GM23338 (cell line): Measurements from ENCODE around the gene ABCA4. TPM values are rescaled to one million over a fixed set of nuclear protein-coding genes. Genes with fewer than 3 reads are reported as not detected.
"Not testable (repeated sequence)": the region's sequence is repeated elsewhere in the genome, so short reads cannot be mapped to it uniquely, and the experiment has no call there.

Experiments used
- ATAC-seq: fragments of 200-7000 bp; cut with Tn5 transposase; 3 replicates; pipeline ENCODE4 v1.9.1; 2020
- DNase-seq: peaks from one replicate; pipeline ENCODE4 v3.0.0-alpha.2; 2015; ENCODE audit warnings: low spot score
- H2AFZ ChIP-seq: fragments of 200-600 bp; sonication (generic); 2 replicates; pipeline ENCODE4 v1.8.0; 2016; ENCODE audit warnings: antibody characterized with exemption, mild to moderate bottlenecking, moderate library complexity
- H3F3A ChIP-seq: fragments of 200-600 bp; sonication (generic); replicated peaks from 2 replicates; pipeline ENCODE4 v1.8.0; 2017; ENCODE audit warnings: antibody characterized with exemption, mixed run types, low read depth
- H3K27ac ChIP-seq: fragments of 200-600 bp; sonication (generic); 2 replicates; pipeline ENCODE4 v1.6.1; 2016; ENCODE audit warnings: low read depth
- H3K27me3 ChIP-seq: fragments of 200-600 bp; sonication (generic); 2 replicates; pipeline ENCODE4 v1.8.0; 2016; ENCODE audit warnings: mild to moderate bottlenecking, mixed run types, moderate library complexity; ENCODE audit not compliant: insufficient read depth
- H3K36me3 ChIP-seq: fragments of 200-600 bp; sonication (generic); 2 replicates; pipeline ENCODE4 v1.8.0; 2016; ENCODE audit warnings: mild to moderate bottlenecking; ENCODE audit not compliant: insufficient read depth
- H3K4me1 ChIP-seq: fragments of 200-600 bp; sonication (generic); 2 replicates; pipeline ENCODE4 v1.8.0; 2016; ENCODE audit warnings: mild to moderate bottlenecking, moderate library complexity; ENCODE audit not compliant: insufficient read depth
- H3K4me2 ChIP-seq: fragments of 200-600 bp; sonication (generic); 2 replicates; pipeline ENCODE4 v1.7.1; 2017; ENCODE audit warnings: mixed run types
- H3K4me3 ChIP-seq: fragments of 200-600 bp; sonication (generic); 2 replicates; pipeline ENCODE4 v1.6.1; 2016; ENCODE audit warnings: mixed run types
- H3K79me2 ChIP-seq: fragments of 200-600 bp; sonication (generic); replicated peaks from 2 replicates; pipeline ENCODE4 v1.8.0; 2017; ENCODE audit warnings: mild to moderate bottlenecking; ENCODE audit not compliant: insufficient read depth
- H3K9me2 ChIP-seq: fragments of 200-600 bp; sonication (generic); 2 replicates; pipeline ENCODE4 v1.8.0; 2017; ENCODE audit not compliant: insufficient read depth
- H4K20me1 ChIP-seq: fragments of 200-600 bp; sonication (generic); replicated peaks from 2 replicates; pipeline ENCODE4 v1.8.0; 2017; ENCODE audit warnings: mild to moderate bottlenecking; ENCODE audit not compliant: insufficient read depth
- H3K27ac Mint-ChIP-seq: 2 replicates; pipeline ENCODE4 v1.8.0; 2020; ENCODE audit warnings: inconsistent platforms, mild to moderate bottlenecking, moderate library complexity, mixed read lengths
- H3K27me3 Mint-ChIP-seq: 3 replicates; pipeline ENCODE4 v1.8.0; 2022; ENCODE audit warnings: low read depth, mild to moderate bottlenecking, moderate library complexity, mixed read lengths, inconsistent platforms; ENCODE audit not compliant: insufficient read depth, poor library complexity
- H3K36me3 Mint-ChIP-seq: 3 replicates; pipeline ENCODE4 v1.8.0; 2021; ENCODE audit warnings: low read depth, mild to moderate bottlenecking, inconsistent platforms, moderate library complexity, mixed read lengths
- H3K4me1 Mint-ChIP-seq: 3 replicates; pipeline ENCODE4 v1.8.0; 2020; ENCODE audit warnings: mild to moderate bottlenecking, inconsistent platforms, mixed read lengths
- H3K4me3 Mint-ChIP-seq: 3 replicates; pipeline ENCODE4 v1.8.0; 2021; ENCODE audit warnings: moderate library complexity, mild to moderate bottlenecking, inconsistent platforms, mixed read lengths
- H3K9me3 Mint-ChIP-seq: 3 replicates; pipeline ENCODE4 v1.8.0; 2020; ENCODE audit warnings: moderate library complexity, mild to moderate bottlenecking, inconsistent platforms, mixed read lengths
- CREB1 ChIP-seq: fragments of 250-450 bp; sonication (Bioruptor Pico); IDR thresholded peaks from 2 replicates; pipeline ENCODE4 v1.5.0; 2020; ENCODE audit warnings: low read depth, mild to moderate bottlenecking, moderate library complexity
- EZH2phosphoT487 ChIP-seq: fragments of 200-600 bp; sonication (generic); IDR thresholded peaks from one replicate; pipeline ENCODE4 v1.8.1; 2018; ENCODE audit warnings: antibody characterized with exemption; ENCODE audit not compliant: unreplicated experiment
- JUNB ChIP-seq: IDR thresholded peaks from one replicate; pipeline ENCODE4 v1.6.1; 2016; ENCODE audit warnings: antibody characterized with exemption; ENCODE audit not compliant: unreplicated experiment
- ZNF114 ChIP-seq: fragments of 250-450 bp; sonication (Bioruptor Pico); IDR thresholded peaks from 2 replicates; pipeline ENCODE4 v1.5.0; 2020; ENCODE audit warnings: mild to moderate bottlenecking, moderate library complexity
- polyA plus RNA-seq: library from polyadenylated mRNA; unstranded; fragments of >200 nt; fragmentation: Nextera tagmentation; extraction: Ambion mirVana; gene quantifications from 2 replicates; pipeline ENCODE4 v1.2.1, GENCODE V29; 2016
- total RNA-seq: library from RNA; depleted of rRNA; stranded (reverse); fragments of >200 nt; shearing (Covaris generic); gene quantifications from 2 replicates; pipeline ENCODE4 v1.2.3, GENCODE V29; 2014
- TF ChIP-seq, protein P1 (sequence below): fragments of 250-450 bp; sonication (Bioruptor Pico); IDR thresholded peaks from 2 replicates; pipeline ENCODE4 v1.5.0; 2020; ENCODE audit warnings: mild to moderate bottlenecking, moderate library complexity
- TF ChIP-seq, protein P2 (sequence below): IDR thresholded peaks from 2 replicates; pipeline ENCODE4 v1.6.1; 2016; ENCODE audit warnings: antibody characterized with exemption

Gene ABCA4
- total and polyA plus RNA-seq, 2 experiments from 2014 or later = not detected

DNA sequence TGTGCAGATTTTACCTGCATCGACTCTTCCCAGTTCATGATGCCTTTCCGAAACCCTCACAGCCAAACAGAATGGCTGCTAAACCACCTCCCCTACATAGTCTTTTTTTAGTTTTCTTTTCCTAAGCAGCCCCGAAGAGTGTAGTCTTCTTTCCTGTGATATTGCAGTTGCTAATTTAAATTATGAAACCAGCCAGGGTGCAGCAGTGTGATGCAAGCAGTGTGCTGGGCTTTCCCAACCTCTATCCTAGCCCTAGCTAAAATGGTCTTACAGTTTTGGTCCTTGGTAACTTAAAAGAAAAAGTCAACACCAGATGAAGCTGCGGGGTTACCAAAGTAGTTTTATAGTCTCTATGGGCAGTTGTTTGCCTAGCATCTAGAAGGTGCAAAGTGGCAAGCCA, 129.7 kb downstream of the ABCA4 start (continued):
- TF ChIP-seq, protein P1, sequence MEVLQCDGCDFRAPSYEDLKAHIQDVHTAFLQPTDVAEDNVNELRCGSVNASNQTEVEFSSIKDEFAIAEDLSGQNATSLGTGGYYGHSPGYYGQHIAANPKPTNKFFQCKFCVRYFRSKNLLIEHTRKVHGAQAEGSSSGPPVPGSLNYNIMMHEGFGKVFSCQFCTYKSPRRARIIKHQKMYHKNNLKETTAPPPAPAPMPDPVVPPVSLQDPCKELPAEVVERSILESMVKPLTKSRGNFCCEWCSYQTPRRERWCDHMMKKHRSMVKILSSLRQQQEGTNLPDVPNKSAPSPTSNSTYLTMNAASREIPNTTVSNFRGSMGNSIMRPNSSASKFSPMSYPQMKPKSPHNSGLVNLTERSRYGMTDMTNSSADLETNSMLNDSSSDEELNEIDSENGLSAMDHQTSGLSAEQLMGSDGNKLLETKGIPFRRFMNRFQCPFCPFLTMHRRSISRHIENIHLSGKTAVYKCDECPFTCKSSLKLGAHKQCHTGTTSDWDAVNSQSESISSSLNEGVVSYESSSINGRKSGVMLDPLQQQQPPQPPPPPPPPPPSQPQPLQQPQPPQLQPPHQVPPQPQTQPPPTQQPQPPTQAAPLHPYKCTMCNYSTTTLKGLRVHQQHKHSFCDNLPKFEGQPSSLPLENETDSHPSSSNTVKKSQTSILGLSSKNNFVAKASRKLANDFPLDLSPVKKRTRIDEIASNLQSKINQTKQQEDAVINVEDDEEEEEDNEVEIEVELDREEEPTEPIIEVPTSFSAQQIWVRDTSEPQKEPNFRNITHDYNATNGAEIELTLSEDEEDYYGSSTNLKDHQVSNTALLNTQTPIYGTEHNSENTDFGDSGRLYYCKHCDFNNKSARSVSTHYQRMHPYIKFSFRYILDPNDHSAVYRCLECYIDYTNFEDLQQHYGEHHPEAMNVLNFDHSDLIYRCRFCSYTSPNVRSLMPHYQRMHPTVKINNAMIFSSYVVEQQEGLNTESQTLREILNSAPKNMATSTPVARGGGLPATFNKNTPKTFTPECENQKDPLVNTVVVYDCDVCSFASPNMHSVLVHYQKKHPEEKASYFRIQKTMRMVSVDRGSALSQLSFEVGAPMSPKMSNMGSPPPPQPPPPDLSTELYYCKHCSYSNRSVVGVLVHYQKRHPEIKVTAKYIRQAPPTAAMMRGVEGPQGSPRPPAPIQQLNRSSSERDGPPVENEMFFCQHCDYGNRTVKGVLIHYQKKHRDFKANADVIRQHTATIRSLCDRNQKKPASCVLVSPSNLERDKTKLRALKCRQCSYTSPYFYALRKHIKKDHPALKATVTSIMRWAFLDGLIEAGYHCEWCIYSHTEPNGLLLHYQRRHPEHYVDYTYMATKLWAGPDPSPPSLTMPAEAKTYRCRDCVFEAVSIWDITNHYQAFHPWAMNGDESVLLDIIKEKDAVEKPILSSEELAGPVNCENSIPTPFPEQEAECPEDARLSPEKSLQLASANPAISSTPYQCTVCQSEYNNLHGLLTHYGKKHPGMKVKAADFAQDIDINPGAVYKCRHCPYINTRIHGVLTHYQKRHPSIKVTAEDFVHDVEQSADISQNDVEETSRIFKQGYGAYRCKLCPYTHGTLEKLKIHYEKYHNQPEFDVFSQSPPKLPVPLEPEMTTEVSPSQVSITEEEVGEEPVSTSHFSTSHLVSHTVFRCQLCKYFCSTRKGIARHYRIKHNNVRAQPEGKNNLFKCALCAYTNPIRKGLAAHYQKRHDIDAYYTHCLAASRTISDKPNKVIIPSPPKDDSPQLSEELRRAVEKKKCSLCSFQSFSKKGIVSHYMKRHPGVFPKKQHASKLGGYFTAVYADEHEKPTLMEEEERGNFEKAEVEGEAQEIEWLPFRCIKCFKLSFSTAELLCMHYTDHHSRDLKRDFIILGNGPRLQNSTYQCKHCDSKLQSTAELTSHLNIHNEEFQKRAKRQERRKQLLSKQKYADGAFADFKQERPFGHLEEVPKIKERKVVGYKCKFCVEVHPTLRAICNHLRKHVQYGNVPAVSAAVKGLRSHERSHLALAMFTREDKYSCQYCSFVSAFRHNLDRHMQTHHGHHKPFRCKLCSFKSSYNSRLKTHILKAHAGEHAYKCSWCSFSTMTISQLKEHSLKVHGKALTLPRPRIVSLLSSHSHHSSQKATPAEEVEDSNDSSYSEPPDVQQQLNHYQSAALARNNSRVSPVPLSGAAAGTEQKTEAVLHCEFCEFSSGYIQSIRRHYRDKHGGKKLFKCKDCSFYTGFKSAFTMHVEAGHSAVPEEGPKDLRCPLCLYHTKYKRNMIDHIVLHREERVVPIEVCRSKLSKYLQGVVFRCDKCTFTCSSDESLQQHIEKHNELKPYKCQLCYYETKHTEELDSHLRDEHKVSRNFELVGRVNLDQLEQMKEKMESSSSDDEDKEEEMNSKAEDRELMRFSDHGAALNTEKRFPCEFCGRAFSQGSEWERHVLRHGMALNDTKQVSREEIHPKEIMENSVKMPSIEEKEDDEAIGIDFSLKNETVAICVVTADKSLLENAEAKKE (CRISPR knock-in tag) = no peak
- no peak for TF ChIP-seq JUNB

DNA sequence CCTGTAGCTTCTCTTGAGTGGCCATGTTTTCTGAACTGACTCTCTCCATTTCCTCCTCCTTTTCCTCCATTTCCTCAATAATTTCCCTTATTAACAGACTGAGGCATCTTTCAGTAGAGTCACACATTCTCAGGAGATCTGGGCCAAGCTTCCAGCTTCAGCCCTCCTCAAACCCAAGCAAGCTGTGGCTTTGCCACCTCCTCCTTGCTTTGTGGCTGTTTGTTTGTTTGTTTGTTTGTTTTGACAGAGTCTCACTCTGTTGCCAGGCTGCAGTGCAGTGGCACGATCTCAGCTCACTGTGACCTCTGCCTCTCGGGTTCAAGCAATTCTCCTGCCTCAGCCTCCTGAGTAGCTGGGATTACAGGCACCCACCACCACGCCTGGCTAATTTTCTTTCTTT, 130.5 kb downstream of the ABCA4 start:
- not testable (repeated sequence) for H3K27me3 ChIP-seq, H3K4me1 ChIP-seq, H3K9me3 Mint-ChIP-seq, H3K36me3 ChIP-seq, ATAC-seq, H3K4me3 Mint-ChIP-seq, H3K4me3 ChIP-seq, H3K4me1 Mint-ChIP-seq, H4K20me1 ChIP-seq, H3K79me2 ChIP-seq, H3K9me2 ChIP-seq, H3K36me3 Mint-ChIP-seq, H3K27ac Mint-ChIP-seq, H2AFZ ChIP-seq, H3K4me2 ChIP-seq, H3K27ac ChIP-seq, H3K27me3 Mint-ChIP-seq, DNase-seq, H3F3A ChIP-seq

DNA sequence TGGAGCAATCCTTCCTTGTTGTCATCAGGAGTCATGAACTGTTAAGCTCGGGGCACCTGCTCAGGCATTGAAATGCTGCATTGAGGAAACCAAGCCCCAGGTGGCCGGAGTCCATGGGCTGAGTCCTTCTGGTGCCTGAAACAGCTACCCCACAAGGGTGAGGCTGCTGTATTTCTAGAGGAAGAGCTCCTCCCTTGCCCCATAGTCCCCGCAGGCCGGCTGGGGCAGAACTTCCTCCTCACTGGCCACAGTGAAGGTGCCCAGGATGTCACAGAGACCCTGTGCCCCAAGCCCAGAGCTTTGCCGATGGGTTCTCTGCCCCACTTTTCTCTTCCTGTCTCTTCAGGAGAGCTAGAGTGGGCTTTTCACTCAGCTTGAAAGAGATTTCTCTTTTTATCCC, 130.9 kb downstream of the ABCA4 start:
- H3K4me2 ChIP-seq = no peak overlapping the region
- peaks cover 6% of the 10 kb centered on the region; the same call in 1 of the 3 replicates for H3K4me1 Mint-ChIP-seq
- H3K27ac ChIP-seq = no peak overlapping the region
- no peak overlapping the region for H3K27ac Mint-ChIP-seq
- peaks cover 2% of the 10 kb centered on the region for H3K27me3 Mint-ChIP-seq
- H3K4me3 ChIP-seq = no peak overlapping the region
- H3F3A ChIP-seq = no peaks in the 10 kb centered on the region
- H4K20me1 ChIP-seq = no peaks in the 10 kb centered on the region
- H3K79me2 ChIP-seq = no peaks in the 10 kb centered on the region
- H3K36me3 ChIP-seq = no peaks in the 10 kb centered on the region
- H3K36me3 Mint-ChIP-seq = no peaks in the 10 kb centered on the region
- DNase-seq (no peak), ATAC-seq (no peak)
- 0 out of 2 replicates have a peak, but pooled peaks cover 2% of the 10 kb centered on the region for H3K4me1 ChIP-seq
- no peak overlapping the region for H3K4me3 Mint-ChIP-seq
- H3K9me2 ChIP-seq = no peaks in the 10 kb centered on the region
- no peaks in the 10 kb centered on the region for H3K27me3 ChIP-seq
- no peak overlapping the region for H2AFZ ChIP-seq
- no peaks in the 10 kb centered on the region for H3K9me3 Mint-ChIP-seq
- TF ChIP-seq, protein P2, sequence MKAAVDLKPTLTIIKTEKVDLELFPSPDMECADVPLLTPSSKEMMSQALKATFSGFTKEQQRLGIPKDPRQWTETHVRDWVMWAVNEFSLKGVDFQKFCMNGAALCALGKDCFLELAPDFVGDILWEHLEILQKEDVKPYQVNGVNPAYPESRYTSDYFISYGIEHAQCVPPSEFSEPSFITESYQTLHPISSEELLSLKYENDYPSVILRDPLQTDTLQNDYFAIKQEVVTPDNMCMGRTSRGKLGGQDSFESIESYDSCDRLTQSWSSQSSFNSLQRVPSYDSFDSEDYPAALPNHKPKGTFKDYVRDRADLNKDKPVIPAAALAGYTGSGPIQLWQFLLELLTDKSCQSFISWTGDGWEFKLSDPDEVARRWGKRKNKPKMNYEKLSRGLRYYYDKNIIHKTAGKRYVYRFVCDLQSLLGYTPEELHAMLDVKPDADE = no peak
- no peak for TF ChIP-seq JUNB
- TF ChIP-seq CREB1 (CRISPR knock-in tag) = no peak
- TF ChIP-seq EZH2phosphoT487 = no peak
- no peak for TF ChIP-seq ZNF114 (CRISPR knock-in tag)
